NCI-H2227 treated with DMSO at 0.1 percent for 48 hours (cell line): ENCODE data around the gene TBC1D19.
"Not testable (repeated sequence)": the region's sequence is repeated elsewhere in the genome, so short reads cannot be mapped to it uniquely, and the experiment has no call there.

Experiments
- DNase-seq: peaks from one replicate; lab custom pipeline; 2025; lab: John Stamatoyannopoulos, UW

Gene TBC1D19, protein sequence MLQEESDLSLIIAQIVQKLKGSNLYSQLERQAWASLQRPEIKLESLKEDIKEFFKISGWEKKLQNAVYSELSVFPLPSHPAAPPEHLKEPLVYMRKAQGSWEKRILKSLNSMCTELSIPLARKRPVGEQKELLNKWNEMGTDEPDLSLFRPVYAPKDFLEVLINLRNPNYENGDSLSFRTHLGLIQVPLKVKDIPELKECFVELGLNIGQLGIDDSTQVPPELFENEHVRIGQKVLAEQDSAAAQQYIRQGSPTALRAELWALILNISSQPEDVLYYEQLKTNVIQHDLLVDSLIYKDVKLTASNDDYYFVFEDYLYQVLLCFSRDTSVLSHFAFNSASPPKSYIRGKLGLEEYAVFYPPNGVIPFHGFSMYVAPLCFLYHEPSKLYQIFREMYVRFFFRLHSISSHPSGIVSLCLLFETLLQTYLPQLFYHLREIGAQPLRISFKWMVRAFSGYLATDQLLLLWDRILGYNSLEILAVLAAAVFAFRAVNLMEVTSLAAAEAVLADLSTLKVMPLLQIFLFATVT

DNA sequence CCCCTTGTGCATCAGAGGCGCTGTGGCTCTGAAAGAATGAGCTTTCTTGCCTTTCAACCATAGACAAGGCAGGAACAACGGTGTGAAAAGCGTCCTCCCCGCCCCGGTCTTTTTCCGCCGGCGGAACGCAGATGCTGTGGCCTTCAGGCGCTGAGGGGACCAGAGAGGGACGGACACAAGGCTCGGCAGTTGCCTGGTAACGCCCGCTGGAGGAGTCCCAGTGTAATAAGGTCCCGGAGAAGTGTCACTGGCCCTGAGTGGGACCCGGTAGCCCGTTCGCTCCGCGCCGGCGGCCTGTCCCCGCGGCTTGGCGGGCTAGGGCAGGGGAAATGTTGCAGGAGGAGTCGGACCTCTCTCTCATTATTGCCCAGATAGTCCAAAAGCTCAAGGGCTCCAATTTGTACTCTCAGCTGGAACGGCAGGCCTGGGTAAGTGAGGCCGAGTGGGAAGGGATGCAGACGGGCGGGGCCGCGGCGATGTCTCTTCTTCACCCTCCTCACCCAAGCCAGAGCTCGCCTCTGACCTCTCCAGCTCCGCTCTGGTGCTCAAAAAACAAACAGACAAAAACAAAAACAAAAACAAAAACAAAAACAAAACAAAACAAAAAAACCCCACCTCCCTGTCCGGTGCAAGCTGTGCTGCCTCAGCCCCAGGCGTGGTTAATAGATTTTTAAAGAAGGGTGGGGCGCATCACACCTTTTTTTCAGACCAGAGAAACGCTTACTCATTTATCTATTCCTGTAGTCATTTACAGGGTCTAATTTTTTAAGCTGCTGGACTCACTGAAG lies at the start of gene TBC1D19:
Gene TBC1D19 (plus strand): TSS at position 220 of the 788 bp plus-strand sequence. CDS start 110 bp downstream, at position 330.
- DNase-seq, result peak; percentile 78

DNA sequence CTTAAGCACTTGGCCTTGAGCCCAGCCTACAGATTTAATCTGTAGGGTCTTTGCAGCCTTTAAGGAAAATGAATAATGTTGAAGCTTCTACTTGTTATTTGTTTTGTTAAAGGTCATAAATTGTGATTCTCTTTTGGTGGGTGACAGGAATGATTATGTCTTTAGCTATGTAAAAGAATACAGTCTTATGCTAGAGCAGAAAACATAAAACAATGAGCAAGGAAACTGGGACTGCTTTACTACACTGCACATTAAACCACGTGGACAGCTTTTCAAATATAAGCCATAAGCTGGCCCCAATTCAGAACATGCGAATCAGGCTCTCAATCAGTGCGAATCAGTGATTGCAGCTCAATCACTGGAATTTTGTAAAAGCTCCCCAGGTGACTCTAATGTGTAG lies 40.9 kb upstream of the TBC1D19 start:
- no peak for DNase-seq

DNA sequence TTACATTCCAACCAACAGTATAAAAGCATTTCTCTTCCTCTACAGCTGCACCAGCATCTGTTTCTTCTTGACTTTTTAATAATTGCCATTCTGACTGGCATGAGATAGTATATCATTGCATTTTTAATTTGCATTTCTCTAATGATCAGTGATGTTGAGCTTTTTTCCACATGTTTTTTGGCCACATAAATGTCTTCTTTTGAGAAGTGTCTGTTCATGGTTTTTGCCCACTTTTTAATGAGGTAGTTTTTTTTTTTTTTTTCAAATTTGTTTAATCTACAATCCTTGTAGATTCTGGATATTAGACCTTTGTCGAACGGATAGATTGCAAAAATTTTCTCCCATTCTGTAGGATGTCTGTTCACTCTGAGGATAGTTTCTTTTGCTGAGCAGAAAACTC lies 39.5 kb upstream of the TBC1D19 start:
- no peak for DNase-seq

DNA sequence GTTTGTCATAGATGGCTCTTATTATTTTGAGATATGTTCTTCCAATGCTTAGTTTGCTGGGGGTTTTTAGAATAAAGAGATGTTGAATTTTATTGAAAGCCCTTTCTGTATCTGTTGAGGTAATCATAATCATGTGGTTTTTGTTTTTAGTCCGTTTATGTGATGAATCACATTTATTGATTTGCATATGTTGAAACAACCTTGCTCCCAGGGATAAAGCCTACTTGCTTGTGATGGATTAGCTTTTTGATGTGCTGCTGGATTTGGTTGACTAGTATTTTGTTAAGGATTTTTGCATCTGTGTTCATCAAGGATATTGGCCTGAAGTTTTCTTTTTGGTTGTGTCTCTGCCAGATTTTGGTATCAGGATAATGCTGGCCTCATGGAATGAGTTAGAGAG lies 35.5 kb upstream of the TBC1D19 start:
- DNase-seq, result not testable (repeated sequence)

DNA sequence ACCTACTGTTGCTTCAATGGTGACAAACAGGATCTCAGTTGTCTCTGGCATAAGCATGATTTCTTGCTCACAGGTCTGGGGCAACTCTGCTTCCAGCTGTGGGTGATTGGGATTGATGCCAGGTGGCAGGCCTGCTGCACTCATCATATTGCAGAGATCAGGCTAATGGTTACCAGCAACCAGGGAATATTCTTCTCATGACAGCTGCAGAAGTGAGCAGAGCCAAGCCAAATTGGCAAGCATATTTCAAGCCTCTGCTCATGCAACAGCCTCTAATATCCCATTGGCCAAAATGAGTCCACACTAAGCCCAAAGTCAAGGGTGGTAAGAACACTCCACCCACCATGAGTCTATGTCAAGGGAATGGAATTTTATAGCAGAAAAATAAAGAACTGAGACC lies 26.7 kb upstream of the TBC1D19 start:
- DNase-seq, result no peak

DNA sequence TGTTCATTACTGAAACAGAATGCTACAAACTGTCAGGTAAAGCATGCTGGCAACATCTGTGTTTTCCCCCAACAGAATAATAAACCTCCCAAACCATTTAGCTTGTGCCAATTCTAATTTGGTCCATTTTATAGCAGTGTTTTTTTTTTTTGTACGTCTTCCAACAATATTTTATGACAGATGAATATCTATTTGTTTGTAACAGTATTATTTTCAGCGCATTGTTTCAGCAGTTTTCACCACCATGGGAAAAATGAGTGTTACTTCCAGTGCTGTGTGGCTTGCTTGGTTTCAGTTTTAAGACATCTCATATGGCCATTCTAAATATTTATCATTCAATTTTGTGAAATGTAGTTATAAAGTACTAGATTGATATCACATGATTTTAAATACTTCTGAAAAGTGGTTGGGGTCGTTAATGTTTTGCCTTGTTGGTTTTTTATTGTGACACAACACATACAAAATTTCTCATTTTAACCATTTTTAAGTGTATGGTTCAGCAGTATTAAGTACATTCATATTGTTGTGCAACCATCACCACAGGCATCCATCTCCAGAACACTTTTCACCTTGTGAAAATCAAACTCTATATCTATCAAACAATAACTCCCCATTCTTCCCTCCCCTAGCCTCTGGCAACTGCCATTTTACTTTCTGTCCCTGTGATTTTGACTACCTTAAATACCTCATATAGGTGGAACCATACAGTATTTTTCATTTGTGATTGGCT lies 25.6 kb upstream of the TBC1D19 start:
- DNase-seq, result no peak

DNA sequence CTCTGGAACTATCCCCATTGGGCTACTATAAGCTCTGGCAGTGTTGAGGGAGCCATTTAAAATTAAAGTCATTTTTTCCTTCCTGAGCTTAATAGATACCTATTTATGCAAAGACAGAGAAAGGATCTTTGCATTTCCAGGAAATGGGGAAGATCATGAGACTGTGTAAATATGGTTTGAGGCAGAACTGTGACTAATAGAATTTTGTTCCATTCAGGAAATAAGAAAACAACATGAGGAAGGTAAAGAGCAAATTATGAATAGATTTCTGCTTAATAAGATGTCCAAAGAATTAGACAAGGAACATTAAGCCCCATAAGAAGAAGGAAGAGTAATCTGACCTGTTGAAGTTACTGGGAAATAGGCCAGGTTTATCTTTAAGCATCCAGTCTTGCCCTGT lies 17.8 kb upstream of the TBC1D19 start:
- DNase-seq, result no peak

DNA sequence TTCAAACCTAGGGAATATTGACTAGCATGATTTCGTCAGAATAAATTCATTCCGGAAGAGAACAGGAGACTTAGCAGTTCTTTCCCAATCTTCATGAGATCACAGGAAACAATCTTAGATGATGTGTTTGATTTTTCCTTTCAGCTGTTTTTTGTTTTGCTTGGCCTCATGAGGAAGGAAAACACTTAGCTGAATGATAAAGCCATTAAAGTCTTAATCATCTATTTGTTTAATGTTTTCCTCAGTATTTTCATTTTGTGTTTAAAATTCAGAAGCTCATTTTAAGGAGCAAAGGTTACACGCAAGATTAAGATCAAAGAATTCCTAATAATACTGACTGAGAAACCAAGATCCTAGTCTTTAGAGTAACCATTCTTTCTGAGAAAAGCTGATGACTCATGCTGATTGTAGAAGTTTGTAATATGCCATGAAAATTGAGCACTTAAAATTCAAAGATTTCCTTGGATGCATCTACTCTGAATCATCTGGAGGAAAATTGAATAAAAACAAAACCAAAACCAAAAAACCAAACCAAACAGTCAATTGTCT lies 15.4 kb upstream of the TBC1D19 start:
- DNase-seq, result no peak

DNA sequence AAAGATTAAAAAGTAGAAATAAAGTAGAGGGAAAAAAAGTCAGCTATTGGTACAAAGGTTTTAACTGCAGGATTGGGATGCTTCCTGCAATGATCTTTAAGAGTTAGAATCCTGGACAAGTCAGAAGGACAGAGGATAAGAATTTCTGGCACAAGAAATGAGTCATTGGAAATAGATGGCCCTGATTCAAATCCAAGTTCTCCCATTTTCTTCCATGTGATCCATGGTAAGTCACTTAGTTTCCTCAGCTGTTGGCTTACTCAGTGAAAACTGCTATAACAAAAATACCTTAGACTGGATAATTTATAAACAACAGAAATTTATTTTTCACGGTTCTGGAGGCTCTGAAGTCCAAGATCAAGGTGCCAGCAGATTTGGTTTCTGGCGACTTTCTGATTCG lies 13.3 kb upstream of the TBC1D19 start:
- DNase-seq, result no peak

DNA sequence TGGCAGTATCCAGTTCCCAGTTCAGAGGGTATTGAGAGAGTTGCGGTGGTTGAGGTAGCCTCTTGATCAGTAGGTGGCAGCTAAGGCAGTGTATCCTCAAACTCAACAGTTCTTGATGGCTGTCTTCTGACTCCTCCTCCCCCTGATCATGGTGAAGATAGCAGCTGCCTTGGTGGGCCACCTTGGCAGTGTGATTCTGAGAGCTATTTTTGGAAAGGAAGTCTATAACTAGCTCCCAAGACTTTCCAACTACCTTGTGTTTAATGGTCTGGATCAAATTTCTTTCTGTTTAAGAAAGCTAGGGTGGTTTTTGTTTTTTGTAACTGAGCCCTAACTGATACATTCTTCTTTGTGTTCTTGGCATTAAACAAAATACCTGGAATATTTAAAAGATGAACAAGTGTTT lies 10.5 kb upstream of the TBC1D19 start:
- DNase-seq, result no peak

DNA sequence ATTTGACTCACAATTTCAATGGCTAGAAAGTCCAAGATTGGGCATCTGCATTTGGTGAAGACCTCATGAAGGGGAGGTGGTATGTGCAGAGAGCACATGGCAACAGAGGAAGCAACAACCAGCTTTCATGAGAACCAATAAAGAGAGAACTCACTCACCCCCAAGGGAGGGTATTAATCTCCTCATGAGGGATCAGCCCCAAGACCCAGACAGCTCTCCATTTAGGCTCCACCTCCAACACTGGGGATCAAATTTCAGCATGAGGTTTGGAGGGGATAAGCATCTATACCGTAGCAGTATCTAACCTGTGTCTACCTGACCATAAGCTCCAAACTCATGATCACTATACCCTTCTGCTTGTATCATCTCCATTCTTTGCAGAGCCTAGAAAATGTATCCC lies 9.3 kb upstream of the TBC1D19 start:
- DNase-seq, result no peak

DNA sequence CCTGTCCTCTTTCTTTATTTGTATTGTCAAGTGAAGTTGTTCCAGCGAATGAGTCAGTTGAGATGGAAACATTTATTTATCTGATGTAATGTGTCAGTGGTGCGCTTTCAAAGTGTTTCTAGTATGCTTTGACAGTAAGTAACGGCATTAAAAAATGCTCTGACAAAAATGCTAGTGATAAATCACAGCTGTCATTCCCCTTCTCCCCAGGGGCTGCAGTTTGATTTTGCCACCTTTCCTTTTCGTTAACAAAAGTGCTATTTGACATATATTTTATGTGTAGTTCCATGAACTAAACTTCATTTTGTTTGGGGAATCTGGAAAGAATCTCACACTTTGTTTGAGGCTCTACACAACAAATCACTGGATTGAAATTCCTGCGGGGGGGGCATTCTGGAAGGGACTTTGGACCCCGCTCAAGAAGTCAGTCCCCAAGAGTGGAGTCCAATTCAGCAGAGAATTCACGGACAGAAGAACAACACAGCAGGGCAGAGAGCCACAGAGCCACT lies 7.6 kb upstream of the TBC1D19 start:
- DNase-seq, result no peak

DNA sequence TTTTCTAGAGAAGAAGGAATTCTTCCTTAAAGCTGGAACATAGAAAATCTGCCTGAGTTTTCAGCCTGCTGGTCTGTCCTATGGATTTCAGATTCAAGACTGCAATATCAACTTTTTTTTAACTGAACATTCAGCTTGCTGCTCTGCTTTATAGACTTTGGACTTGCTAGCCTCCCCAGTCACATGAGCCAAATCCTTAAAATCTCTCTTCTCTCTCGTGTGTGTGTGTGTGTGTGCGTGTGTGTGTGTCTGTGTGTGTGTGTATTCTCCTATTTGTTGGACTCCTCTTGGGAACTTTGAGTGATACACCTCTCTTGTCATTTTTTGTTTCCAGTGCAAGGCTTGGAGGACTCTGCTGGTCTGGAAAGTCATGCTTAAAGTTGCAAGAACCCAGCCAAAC lies 6.8 kb upstream of the TBC1D19 start:
- DNase-seq, result no peak

DNA sequence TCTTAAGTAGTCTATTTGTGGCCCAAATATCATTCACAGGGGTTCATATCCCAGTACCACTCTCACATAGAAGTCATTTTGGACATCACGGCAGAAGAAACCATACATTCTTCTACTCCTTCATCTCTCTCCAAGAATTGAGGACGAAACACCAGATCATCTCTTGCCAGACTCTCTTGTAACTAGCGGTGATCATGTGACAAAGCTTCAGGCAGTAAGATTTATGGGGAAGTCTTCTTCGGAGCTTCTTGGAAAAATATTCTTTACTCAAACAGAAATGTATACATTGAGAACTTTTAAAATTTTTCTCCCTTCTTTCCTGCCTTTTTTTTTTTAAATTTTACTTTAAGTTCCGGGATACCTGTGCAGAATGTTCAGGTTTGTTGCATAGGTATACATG lies 4.7 kb upstream of the TBC1D19 start:
- DNase-seq, result no peak

DNA sequence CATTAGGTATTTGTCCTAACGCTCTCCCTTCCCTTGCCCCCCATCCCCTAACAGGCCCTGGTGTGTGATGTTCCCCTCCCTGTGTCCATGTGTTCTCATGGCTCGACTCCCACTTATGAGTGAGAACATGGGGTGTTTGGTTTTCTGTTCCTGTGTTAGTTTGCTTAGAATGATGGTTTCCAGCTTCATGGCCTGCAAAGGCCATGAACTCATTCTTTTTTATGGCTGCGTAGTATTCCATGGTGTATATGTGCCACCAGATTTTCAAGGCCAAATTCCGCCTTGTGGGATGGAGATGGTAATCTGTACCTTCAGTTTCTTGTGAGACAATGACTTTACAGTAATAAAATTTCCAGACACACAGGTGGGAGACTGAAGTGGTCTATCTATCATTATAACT lies 2.5 kb upstream of the TBC1D19 start:
- not testable (repeated sequence) for DNase-seq

DNA sequence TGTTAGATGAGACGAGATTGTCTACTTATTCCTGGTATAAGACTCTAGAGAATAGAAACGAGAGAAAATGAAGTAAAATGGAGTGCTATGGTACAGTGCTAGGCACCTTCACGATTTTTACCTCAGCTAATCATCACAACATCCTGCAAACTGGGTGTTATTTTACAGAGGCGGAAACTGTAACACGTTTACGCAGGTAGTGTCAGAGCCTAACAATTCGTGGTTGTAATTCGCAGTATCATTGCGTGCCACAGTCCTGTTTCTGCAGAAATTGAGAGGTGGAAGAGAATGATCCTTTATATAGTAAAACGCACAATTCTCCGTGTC lies 383 bp upstream of the TBC1D19 start:
- DNase-seq, result no peak

DNA sequence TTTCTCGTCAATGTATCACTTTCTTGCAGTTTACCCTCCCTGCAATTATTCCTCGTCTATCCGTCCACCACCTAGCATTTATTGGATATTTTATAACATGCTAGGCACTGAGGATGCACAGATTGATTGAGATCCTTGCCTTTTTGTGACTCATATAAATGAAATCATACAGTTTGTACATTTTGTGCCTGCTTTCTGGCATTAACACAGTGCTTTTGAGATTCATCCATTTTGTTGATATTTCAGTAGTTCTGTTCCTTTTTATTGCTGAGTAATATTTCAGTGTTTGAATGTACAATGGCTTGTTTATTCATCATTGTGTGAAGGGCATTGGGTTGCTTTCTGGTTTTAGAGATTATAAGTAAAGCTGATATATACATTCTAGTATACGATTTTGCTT lies 841 bp downstream of the TBC1D19 start:
- DNase-seq, result no peak

DNA sequence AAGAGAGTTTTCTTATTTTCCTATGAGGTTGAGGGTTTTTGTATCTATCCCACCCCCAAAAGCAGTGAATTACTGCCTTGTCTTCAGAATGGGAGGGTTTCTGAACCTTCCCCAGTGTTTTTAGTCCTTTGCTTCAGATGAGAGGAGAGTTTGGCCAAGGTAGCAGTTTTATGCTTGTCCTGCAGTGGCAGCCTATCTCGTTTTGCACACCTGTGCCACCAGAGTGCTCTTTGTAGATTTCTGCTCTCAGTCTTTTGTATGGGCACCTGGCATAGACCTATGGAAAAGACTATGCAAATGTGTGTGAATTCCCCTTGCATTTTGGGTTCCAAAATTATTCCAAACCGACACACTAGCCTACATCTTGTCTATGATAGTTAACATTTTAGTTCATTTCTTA lies 5.8 kb downstream of the TBC1D19 start:
- DNase-seq, result no peak

DNA sequence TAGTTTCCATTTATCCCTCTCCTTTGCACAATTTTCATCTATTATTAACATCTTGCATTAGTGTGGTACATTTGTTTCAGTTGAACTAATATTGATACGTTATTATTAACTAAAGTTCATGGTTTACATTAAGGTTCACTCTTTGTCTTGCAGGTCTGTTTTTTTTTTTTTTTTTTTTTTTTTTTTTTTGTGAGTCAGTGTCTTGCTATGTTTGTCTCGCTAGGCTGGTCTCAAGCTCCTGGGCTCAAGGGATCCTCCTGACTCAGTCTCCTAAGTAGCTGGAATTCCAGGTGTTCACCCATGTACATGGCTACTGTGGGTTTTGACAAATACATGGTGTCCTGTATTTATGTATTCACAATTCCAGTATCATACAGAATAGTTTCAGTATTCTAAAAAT lies 6.8 kb downstream of the TBC1D19 start:
- no peak for DNase-seq

DNA sequence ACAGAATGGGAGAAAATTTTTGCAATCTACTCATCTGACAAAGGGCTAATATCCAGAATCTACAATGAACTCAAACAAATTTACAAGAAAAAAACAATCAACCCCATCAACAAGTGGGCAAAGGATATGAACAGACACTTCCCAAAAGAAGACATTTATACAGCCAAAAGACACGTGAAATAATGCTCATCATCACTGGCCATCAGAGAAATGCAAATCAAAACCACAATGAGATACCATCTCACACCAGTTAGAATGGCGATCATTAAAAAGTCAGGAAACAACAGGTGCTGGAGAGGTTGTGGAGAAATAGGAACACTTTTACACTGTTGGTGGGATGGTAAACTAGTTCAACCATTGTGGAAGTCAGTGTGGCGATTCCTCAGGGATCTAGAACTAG lies 9.7 kb downstream of the TBC1D19 start:
- DNase-seq, result not testable (repeated sequence)

DNA sequence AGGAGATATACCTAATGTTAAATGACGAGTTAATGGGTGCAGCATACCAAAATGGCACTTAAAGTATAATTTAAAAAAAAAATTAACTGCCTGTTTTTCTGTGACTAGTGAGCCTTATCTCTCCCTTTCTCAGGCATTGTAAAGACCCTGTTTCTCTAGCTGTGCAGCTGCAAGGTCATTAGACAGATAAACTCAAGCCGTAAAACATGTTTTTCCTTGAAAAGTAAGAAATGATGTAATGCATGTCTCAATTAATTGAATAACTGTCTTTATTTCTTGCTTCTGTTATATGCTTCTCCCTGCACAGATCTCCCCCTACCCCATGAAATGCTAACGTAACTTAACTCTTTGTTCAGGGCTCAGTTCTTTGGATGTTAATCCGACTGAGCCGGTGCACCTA lies 10.5 kb downstream of the TBC1D19 start:
- no peak for DNase-seq

DNA sequence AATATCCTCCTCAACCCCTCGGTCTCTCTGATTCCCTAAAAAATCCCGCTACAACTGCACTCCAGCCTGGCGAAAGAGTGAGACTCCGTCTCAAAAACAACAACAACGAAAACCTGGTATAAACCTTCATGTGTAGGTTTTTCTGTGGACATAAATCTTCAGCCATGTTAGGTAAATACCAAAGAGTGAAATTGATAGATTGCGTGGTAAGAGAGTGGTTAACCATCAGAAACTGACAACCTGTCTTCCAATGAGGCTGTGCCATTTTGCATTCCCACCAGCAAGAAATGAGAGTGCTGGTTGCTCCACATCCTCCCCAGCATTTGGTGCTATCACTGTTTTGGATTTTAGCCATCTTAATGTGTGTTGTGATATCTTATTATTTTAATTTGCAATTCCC lies 10.9 kb downstream of the TBC1D19 start:
- no peak for DNase-seq
